GM21576 (cell line): ENCODE results near the gene PALM3.
"Not testable (repeated sequence)": the region's sequence is repeated elsewhere in the genome, so short reads cannot be mapped to it uniquely, and the experiment has no call there.

Source experiments
- ATAC-seq: cut with Tn5 transposase; IDR thresholded peaks from one replicate; pipeline ENCODE4 v1.9.1; 2021; ENCODE audit warnings: mild to moderate bottlenecking, moderate library complexity; ENCODE audit not compliant: unreplicated experiment

Gene PALM3

DNA sequence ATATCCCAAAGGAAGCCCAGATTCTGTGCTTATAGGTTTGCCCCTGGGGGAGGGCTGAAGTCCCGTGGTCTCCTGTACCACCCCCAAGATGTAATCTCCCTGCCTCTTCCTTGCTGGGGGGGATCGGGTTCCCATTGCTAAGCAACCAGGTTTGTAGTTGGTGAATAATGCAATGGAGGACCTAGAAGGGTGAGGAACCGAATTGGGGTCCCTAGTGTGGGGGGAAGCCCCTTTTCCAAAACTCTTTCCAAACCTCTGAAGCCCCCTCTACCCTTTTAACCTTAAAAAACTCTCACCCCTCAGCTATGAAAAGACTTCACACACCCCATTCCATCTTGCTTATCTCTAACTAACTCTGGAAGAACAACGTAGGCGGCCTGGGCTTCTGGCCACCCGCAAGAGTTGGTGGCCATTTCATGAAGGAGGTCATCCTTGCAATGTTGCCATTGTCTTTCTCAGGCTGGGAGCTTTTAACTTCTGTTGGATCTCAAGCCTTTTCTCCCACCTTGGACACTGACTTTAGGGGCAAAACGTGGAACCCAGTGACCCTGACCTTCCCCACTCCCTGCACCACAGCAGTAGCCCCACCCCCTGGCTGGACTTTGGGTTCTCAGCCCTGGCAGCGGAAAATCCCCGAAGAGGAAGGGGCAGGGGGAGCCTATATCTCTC is 661 bp downstream of the PALM3 start:
- ATAC-seq, result no peak

GRCh38 chr19:14059652-14060155 is 2.2 kb downstream of the PALM3 start:
- no peak for ATAC-seq

DNA sequence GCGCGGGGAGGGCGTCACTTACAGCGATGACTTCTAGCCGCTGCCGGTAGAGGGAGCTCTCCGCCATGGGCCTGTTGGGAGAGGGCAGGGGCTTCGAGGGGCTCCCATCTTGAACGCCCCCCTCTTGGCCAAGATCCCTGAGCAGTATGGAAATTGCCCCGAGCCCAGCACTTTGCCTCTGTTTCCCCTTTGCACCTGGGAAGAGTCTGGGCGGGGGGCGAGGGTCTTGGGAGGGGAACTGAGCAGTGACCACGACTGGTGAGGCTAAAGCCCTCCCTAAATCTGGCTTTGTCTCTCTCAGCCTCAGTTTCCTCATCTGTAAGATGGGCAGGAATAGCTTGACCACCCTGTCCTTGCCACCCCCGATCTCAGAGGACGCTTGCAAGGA is 2.8 kb downstream of the PALM3 start:
- ATAC-seq, result no peak

DNA sequence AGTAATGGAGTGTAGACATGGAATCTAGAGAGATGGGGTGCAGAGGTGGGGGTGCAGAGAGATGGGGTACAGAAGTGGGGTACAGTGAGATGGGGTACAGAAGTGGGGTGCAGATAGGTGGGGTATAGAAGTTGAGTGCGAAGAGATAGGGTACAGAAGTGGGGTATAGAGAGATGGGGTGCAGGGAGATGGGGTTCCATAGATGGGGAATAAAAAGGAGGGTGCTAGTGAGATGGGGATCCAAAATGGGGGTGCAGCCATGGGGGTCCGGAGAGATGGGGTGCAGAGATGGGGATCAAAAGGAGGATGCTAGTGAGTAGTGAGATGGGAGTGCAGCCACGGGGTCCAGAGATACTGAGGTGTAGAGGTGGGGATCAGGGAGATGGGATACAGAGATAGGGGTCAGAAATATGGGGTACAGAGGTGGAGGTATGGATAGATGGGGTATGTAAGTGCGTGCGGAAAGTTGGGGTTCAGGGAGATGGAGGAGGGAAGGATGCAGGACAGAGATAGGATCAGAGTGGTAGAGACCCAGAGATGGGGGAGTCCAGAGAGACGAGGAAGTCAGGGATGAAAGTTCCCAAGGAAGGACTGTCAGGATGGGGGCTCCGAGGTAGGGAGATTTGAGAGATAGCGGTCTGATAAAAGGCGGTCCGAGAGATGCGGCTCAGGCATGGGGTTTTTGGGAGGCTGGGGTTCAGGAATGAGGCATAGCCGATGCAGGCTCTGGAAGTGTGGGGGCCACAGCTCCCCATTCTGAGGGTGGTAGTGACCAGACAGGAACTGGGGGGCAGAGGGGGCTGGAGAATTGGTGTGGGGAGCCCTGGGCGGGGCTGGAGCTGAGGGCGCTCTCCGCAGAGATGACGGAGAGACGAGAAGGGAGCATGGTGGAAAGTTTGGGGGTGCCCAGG is 3.4 kb downstream of the PALM3 start:
- no peak for ATAC-seq

DNA sequence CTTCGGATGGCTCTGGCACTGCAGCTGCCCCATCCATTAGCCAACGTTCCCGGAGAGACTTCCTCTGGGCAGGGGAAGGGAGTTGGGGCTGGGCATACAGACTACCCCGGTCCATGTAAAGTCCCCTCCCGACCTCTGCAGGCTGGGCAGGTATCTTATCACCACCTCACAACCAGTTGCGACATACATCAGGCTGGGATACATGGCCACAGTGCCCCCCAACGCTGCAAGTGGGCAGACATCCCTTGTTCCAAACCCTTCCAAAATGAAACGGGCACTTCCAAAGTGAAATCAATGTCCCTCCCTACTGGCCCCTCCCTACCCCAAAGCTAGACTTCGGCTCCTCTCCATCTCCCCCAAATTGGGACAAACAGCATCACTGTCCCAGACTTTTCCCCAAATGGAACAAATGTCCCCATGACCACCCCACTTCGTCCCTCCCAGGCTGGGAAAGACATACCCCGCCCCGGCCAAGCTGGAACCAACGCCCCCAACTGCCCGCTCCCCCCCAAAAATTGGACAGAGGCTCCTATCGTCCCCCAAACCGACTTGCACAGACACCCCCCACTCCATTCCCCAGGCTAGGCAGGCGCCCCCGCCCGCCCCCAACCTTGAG is 5.0 kb downstream of the PALM3 start:
- no peak for ATAC-seq

- ATAC-seq, result no peak
Observed at GRCh38 chr19:14056069-14056666, 5.7 kb downstream of the PALM3 start.

DNA sequence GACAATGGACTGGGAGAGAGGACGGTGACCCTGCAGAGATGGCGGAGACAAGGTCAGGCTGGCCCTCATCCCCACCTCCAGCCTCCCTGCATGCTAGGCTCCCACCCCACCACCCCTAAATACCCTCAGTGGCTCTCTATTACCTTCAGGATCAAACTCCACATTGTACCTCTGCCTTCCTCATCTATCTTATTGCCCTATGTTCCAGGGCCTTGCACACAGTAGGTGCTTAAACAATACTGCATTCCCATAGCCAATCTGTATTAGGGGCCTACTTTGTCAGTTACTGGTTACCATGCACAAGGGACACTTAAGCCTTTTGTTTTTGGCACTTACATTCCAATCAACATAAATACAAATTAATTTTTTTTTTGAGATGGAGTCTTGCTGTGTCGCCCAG is 6.5 kb downstream of the PALM3 start:
- ATAC-seq, result no peak

DNA sequence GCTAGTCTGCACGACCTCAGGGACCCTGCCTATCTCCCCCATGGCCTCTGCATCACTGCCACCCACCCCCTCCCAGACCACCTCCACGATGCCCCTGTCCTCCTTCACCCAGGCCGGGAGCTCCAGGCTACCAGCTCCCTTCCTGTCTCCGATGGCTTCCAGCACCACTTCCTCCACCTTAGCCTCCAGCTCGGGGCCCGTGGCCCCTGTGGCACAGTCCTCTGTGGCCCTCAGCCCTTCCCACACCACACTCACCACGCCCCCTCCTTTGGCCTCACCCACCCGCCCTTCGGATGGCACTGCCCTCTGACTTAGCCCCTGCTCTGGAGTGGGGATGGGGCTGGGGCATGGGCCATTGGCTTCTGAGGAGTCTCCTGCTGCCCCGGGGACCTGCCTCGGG is 7.2 kb downstream of the PALM3 start:
- no peak for ATAC-seq

DNA sequence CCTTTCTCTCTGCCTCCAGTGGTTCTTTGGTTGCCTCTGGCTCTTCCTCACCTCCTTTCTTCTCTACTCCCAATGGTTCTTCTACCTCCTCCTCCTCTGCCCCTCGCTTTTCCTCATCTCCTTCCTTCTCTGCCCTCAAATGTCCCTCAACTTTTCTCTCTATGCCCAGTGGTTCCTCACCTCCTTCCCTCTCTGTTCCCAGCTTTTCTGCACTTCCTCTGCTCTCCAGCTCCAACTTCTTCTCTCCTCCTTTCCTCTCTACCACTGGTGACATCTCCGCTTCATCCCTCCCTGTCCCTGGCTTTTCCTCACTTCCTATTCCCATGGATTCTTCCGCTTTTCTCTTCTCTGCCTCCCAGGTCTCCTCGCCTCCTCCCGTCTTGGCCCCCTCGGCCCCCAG is 7.8 kb downstream of the PALM3 start:
- ATAC-seq, result no peak

- ATAC-seq, result no peak
Observed at GRCh38 chr19:14053500-14053899, 8.4 kb downstream of the PALM3 start.

DNA sequence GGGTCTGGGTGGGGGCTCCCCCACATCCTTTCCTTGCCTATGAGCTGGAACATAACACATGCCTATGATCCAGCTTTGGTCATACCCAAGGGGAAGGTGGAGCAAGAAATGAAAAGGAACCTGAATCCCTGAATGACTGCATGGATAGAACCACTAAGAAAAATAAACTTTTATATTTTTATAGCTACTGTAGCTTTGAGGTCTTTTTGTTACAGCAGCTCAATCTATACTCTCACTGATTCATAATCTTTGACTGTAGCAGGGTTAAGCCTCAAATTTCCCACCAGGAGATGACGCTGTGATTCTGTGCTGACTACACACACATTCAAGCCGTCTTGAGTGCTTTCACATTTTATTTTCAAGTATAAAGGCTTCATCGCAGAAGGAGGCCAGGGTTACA is 8.8 kb downstream of the PALM3 start:
- no peak for ATAC-seq

DNA sequence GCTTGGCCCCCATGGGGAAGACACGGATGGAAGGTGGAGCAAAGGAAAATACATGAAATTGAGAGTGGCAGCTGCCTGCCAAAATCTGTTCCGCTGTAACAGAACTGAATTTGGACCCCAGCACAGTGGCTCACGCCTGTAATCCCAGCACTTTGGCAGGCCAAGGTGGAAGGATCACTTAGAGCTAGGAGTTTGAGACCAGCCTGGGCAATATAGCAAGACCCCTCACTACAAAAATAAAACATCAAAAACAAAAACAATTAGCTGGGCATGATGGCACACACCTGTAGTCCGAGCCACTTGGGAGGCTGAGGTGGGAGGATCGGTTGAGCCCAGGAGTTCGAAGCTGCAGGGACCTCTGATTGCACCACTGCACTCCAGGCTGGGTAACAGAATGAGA is 9.4 kb downstream of the PALM3 start:
- ATAC-seq, result no peak

DNA sequence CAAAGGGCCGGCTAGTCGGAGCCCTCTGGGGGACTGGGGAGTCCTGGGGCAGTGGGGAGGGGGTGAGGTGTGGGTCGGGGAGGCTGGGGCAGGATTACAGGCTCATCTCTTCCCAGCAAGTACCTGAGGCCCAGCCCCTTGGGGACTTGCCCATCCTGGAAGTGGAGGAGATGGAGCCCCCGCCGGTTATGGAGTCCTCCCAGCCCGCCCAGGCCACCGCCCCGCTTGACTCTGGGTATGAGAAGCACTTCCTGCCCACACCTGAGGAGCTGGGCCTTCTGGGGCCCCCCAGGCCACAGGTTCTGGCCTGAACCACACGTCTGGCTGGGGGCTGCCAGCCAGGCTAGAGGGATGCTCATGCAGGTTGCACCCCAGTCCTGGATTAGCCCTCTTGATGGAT is 9.9 kb downstream of the PALM3 start:
- ATAC-seq, result no peak

DNA sequence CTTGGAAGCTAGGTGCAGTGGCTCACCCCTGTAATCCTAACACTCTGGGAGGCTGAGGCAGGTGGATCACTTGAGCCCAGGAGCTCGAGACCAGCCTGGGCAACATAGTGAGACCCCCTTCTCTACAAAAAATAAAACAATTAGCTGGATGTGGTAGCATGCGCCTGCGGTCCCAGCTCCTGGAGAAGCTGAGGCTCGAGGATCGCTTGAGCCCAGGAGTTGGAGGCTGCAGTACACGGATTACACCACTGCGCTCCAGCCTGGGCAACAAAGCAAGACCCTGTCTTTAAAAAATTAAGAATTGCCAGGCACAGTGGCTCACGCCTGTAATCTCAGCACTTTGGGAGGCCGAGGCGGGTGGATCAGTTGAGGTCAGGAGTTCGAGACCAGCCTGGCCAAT is 10.9 kb downstream of the PALM3 start:
- not testable (repeated sequence) for ATAC-seq

- ATAC-seq, result no peak
Observed at GRCh38 chr19:14050512-14050911, 11.4 kb downstream of the PALM3 start.

- no peak for ATAC-seq
Observed at GRCh38 chr19:14048443-14049153, 13.3 kb downstream of the PALM3 start.

GRCh38 chr19:14047866-14048265 is 14.0 kb downstream of the PALM3 start:
- ATAC-seq, result not testable (repeated sequence)

GRCh38 chr19:14042659-14043608 is 18.9 kb downstream of the PALM3 start:
- ATAC-seq, result not testable (repeated sequence)

DNA sequence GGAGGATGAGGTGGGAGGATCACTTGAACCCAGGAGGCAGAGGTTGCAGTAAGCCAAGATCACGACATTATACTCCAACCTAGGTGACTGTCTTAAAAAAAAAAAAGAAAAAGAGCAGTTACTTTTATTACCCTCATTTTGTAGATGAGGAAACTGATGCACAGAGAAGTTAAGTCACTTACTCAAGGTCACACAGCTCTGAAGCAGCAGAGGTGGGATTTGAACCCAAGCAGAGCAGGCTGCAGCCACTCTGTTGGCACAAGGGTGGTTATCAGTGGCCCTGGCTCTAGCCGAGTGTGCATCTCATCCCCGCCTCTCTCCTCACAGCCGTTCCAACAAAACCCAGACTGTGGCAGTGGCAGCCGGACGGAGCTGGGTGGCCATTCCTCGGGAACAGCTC is 22.7 kb downstream of the PALM3 start:
- no peak for ATAC-seq

GRCh38 chr19:14035706-14036105 is 26.2 kb downstream of the PALM3 start:
- ATAC-seq, result no peak
